Esophagus squamous epithelium (tissue), 4 donors: Measurements from ENCODE around the gene FAM151B.

Experiments used
- CTCF ChIP-seq, 6 experiments: fragments of 450-650 bp in 4 of 6; fragments of 200-600 bp in 2 of 6; sonication (generic) in 2 of 6; IDR thresholded peaks; one replicate each; pipeline ENCODE4 v1.5.1; 2016 to 2019; ENCODE audit warnings: antibody characterized with exemption in 6 of 6, mild to moderate bottlenecking in 4 of 6, moderate library complexity in 4 of 6
- POLR2A ChIP-seq, 4 donors: fragments of 450-650 bp; IDR thresholded peaks; one replicate each; pipeline ENCODE4 v1.6.1; 2017; ENCODE audit warnings: antibody characterized with exemption in 4 of 4, mild to moderate bottlenecking in 4 of 4, moderate library complexity in 3 of 4

- no peak for TF ChIP-seq CTCF (IDR thresholded peaks at IDR 0.05)
- no peak for TF ChIP-seq POLR2A (IDR thresholded peaks at IDR 0.05)
Observed at GRCh38 chr5:80569961-80570786, 82.3 kb downstream of the FAM151B start, which contains the start of gene ANKRD34B.
